Memory B cell (primary cell): ENCODE data around the gene TMEM131L.
"Not testable (repeated sequence)": the region's sequence is repeated elsewhere in the genome, so short reads cannot be mapped to it uniquely, and the experiment has no call there.

ENCODE experiments used
- ATAC-seq: fragments of 150-1000 bp; cut with Tn5 transposase; 2 replicates; pipeline ENCODE4 v1.10.0; 2021; ENCODE audit warnings: low read depth, mild to moderate bottlenecking, moderate library complexity
- DNase-seq, 2 donors: peaks; one replicate each; pipeline ENCODE4 v3.0.0; 2022; ENCODE audit warnings: low spot score in 2 of 2
- H3K27ac Mint-ChIP-seq: one replicate; pipeline ENCODE4 v1.8.0; 2022; ENCODE audit warnings: mild to moderate bottlenecking, moderate library complexity, mixed read lengths
- H3K27me3 Mint-ChIP-seq: one replicate; pipeline ENCODE4 v1.8.0; 2022; ENCODE audit warnings: mixed read lengths
- H3K36me3 Mint-ChIP-seq: one replicate; pipeline ENCODE4 v1.8.0; 2022; ENCODE audit warnings: mild to moderate bottlenecking, mixed read lengths
- H3K4me1 Mint-ChIP-seq: one replicate; pipeline ENCODE4 v1.8.0; 2022; ENCODE audit warnings: mixed read lengths
- H3K4me3 Mint-ChIP-seq: one replicate; pipeline ENCODE4 v1.8.0; 2022; ENCODE audit warnings: mild to moderate bottlenecking, moderate library complexity, mixed read lengths
- H3K9me3 Mint-ChIP-seq: one replicate; pipeline ENCODE4 v1.8.0; 2022; ENCODE audit warnings: mixed read lengths

Gene TMEM131L, protein sequence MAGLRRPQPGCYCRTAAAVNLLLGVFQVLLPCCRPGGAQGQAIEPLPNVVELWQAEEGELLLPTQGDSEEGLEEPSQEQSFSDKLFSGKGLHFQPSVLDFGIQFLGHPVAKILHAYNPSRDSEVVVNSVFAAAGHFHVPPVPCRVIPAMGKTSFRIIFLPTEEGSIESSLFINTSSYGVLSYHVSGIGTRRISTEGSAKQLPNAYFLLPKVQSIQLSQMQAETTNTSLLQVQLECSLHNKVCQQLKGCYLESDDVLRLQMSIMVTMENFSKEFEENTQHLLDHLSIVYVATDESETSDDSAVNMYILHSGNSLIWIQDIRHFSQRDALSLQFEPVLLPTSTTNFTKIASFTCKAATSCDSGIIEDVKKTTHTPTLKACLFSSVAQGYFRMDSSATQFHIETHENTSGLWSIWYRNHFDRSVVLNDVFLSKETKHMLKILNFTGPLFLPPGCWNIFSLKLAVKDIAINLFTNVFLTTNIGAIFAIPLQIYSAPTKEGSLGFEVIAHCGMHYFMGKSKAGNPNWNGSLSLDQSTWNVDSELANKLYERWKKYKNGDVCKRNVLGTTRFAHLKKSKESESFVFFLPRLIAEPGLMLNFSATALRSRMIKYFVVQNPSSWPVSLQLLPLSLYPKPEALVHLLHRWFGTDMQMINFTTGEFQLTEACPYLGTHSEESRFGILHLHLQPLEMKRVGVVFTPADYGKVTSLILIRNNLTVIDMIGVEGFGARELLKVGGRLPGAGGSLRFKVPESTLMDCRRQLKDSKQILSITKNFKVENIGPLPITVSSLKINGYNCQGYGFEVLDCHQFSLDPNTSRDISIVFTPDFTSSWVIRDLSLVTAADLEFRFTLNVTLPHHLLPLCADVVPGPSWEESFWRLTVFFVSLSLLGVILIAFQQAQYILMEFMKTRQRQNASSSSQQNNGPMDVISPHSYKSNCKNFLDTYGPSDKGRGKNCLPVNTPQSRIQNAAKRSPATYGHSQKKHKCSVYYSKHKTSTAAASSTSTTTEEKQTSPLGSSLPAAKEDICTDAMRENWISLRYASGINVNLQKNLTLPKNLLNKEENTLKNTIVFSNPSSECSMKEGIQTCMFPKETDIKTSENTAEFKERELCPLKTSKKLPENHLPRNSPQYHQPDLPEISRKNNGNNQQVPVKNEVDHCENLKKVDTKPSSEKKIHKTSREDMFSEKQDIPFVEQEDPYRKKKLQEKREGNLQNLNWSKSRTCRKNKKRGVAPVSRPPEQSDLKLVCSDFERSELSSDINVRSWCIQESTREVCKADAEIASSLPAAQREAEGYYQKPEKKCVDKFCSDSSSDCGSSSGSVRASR (N-terminal part only)

DNA sequence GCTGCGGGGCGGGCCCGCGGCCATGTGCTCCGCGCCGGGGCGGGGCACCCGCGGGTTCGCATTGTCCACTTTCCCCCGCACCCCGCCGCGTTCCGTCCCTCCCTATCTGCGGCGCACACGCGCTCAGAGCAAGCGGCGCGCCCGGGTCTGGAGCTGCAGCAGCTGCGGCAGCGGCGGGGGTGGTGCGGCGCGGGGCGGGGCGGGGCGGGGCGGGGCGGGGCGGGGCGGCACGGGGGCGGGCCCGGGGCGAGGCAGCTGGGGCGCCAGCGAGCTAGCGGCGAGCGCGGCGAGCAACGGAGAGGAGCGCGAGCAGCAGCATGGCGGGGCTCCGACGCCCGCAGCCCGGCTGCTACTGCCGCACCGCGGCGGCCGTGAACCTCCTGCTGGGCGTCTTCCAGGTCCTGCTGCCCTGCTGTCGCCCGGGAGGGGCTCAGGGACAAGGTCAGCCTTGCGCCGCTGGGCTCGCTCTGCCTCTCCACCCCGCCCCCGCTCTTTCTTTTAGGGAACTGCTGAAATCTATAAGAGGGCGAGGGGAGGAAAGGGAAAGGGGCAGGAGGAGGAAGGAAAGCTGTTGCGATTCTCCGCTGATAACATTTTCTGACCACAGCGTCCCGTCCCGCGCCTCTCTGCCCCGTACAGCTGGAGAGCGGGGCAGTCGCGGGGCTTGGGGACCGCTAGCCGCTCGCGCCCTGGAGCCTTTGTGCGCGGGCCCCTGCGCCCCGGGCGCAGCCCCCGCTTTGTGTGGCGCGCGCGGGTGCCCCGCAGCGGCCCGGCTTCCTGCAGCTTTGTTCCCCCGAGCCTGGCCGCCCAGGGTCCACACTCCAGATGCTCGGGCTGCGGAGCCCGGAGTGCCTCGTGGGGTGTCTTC lies at the start of gene TMEM131L:
TSS of gene TMEM131L (plus strand) at position 280 of the 868 bp plus-strand sequence. CDS start at position 318, 38 bp downstream.
- H3K4me1 Mint-ChIP-seq = peaks cover 35% of the 10 kb centered on the region

DNA sequence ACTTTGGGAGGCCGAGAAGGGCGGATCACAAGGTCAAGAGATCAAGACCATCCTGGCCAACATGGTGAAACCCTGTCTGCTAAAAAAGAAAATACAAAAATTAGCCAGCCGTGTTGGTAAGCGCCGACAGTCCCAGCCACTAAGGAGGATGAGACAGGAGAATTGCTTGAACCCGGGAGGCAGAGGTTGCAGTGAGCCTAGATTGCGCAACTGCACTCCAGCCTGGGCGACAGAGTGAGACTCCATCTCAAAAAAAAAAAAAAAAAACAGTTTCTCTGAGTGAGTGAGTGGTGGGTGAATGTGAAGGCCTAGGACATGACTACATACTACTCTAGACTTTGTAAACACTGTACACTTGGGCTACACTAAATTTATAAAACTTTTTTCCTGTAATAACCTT lies 49.7 kb upstream of the TMEM131L start:
- DNase-seq, H3K9me3 Mint-ChIP-seq, H3K4me1 Mint-ChIP-seq, H3K4me3 Mint-ChIP-seq, H3K27me3 Mint-ChIP-seq, ATAC-seq, H3K27ac Mint-ChIP-seq, H3K36me3 Mint-ChIP-seq: not testable (repeated sequence)

More for the DNA sequence above, at the start of gene TMEM131L:
- DNase-seq = peak; percentile 65 to 69
- H3K27me3 Mint-ChIP-seq = no peaks in the 10 kb centered on the region
- H3K9me3 Mint-ChIP-seq = no peaks in the 10 kb centered on the region
- peak; percentile 52 for ATAC-seq
- H3K4me3 Mint-ChIP-seq = peak within 1 kb of the TSS; percentile 95
- H3K36me3 Mint-ChIP-seq = peaks cover 8% of the 10 kb centered on the region
- peak within 1 kb of the TSS; percentile 90 for H3K27ac Mint-ChIP-seq

DNA sequence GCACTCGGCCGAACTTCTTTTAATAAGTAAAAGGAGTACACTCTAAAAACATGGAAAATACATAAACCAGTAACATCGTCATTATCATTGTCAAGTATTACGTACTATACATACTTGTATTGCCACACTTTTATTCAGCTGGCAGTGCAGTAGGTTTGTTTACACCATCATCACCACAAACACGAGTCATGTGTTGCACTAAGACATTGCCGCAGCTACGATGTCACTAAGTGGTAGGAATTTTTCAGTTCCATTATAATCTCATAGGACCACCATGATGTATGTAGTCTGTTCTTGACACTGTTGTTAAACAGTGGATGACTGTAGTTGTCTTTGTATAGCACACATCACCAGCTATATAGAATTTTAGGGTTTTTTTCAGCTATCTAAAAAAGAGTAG lies 48.0 kb upstream of the TMEM131L start:
- Mint-ChIP-seq H3K36me3 (no peaks in the 10 kb centered on the region), H3K4me1 (peaks cover 13% of the 10 kb centered on the region), H3K9me3 (no peaks in the 10 kb centered on the region), H3K4me3 (no peak overlapping the region), H3K27me3 (no peaks in the 10 kb centered on the region), H3K27ac (no peak overlapping the region)
- no peak for DNase-seq
- no peak for ATAC-seq

DNA sequence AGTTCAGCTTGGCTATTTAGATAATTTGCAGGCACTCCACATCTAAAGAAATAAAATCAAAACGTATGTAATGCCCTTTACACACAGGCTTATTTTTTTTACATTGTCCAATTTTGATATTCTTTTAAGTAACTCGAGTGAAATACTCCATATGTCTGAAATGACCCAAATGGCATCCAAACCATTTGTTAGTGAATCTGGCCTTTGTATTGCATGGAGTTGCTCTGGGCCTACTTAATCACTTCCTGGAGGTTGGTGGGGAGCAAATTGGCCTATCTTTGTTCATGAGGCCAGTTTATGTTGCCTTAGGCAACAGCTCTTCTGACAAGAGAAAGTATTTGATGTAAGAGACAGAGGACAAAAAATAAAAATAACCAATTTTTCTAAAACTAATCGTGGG lies 47.6 kb upstream of the TMEM131L start:
- Mint-ChIP-seq H3K27me3 (no peaks in the 10 kb centered on the region), H3K27ac (peak overlapping the region; percentile 65), H3K9me3 (no peaks in the 10 kb centered on the region), H3K4me1 (peaks cover 13% of the 10 kb centered on the region), H3K4me3 (no peak overlapping the region), H3K36me3 (no peaks in the 10 kb centered on the region)
- ATAC-seq (no peak), DNase-seq (no peak)

DNA sequence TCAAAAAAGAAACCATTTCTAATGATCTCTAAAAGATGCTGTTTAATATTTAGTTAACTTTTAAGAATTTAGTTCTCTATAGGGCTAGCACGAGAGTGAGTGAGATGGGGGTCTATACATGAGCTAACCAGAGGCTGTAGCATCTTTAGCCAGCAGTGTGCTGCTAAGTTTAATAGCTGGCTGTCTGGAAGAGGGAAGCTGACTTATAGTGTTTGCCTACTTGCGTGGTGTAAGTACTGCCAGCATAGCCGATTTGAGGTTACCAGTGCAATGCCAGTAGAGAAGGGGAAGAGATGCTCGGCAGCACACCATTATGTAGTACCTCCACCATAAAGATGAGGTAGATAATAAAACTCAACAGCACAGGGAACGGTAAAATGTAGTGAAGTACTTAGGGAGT lies 47.1 kb upstream of the TMEM131L start:
- no peaks in the 10 kb centered on the region for H3K27me3 Mint-ChIP-seq
- H3K4me3 Mint-ChIP-seq = no peak overlapping the region
- peak overlapping the region; percentile 65 for H3K27ac Mint-ChIP-seq
- no peak for DNase-seq
- no peaks in the 10 kb centered on the region for H3K36me3 Mint-ChIP-seq
- peak; percentile 38 for ATAC-seq
- peaks cover 13% of the 10 kb centered on the region for H3K4me1 Mint-ChIP-seq
- no peaks in the 10 kb centered on the region for H3K9me3 Mint-ChIP-seq

DNA sequence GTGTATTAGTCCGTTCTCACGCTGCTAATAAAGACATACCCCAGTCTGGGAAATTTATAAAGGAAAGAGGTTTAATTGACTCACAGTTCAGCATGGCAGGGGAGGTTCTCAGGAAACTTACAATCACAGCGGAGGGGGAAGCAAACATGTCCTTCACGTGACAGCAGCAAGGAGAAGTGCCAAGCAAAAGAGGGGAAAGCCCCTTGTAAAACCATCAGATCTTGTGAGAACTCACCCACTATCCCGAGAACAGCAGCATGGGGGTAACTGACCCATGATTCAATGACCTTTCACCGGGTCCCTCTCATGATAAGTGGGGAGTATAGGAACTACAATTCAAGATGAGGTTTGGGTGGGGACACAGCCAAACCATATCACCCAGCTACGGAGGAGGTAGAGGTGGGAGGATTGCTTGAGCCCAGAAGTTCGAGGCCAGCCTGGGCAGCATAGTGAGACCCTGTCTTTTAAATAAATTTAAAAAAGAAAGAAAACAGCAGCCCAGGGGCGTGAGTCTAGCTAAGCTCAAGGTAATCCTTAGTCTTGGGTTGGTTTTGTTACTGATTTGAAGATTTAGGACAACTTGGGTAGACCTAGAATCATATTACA lies 46.4 kb upstream of the TMEM131L start:
- peaks cover 13% of the 10 kb centered on the region for H3K4me1 Mint-ChIP-seq
- ATAC-seq (peak; percentile 68), DNase-seq (no peak)
- peak overlapping the region; percentile 65 for H3K27ac Mint-ChIP-seq
- no peak overlapping the region for H3K4me3 Mint-ChIP-seq
- no peaks in the 10 kb centered on the region for H3K27me3 Mint-ChIP-seq
- no peaks in the 10 kb centered on the region for H3K36me3 Mint-ChIP-seq
- no peaks in the 10 kb centered on the region for H3K9me3 Mint-ChIP-seq

DNA sequence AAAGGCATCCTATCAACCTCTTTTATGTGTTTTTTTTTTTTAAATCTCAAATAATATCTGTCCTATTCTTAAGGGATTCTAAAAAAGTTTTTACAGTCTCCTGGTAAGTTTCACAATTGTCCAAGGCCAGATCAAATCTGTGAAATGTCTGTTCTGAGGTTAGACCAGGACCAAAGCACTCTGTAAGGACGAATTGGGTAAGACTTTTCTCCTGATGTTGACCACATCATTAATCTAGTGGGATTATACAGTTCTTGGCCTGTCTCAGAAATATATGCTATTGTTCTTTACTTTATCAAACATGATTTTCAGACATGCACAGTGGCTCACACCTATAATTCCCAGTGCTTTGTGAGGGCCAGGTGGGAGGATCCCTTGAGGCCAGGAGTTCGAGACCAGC lies 45.8 kb upstream of the TMEM131L start:
- ATAC-seq = no peak
- peaks cover 13% of the 10 kb centered on the region for H3K4me1 Mint-ChIP-seq
- no peaks in the 10 kb centered on the region for H3K9me3 Mint-ChIP-seq
- no peak for DNase-seq
- H3K4me3 Mint-ChIP-seq = no peak overlapping the region
- no peaks in the 10 kb centered on the region for H3K27me3 Mint-ChIP-seq
- H3K36me3 Mint-ChIP-seq = no peaks in the 10 kb centered on the region
- H3K27ac Mint-ChIP-seq = no peak overlapping the region

DNA sequence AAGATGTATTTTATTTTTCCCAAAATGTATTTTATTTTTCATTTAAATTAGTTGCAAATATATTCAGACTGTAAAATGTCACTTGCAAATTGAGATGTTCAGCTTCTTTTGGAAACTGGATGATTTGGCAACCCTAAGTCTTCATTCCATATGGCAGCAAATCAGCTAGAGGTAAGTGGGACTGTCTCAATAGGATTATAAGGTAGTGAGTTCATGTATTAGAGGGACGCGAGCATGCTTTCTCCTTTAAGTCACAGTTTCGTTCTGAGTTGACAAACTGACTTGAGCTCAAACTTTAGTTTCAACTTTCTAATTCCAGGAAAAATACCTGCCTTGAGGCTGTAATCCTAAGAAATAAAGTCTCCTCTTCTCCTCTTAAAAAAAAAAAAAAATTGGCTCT lies 44.2 kb upstream of the TMEM131L start:
- no peaks in the 10 kb centered on the region for H3K36me3 Mint-ChIP-seq
- DNase-seq = no peak
- H3K4me3 Mint-ChIP-seq = no peak overlapping the region
- peaks cover 19% of the 10 kb centered on the region for H3K4me1 Mint-ChIP-seq
- no peaks in the 10 kb centered on the region for H3K27me3 Mint-ChIP-seq
- H3K9me3 Mint-ChIP-seq = no peaks in the 10 kb centered on the region
- no peak overlapping the region for H3K27ac Mint-ChIP-seq
- no peak for ATAC-seq

DNA sequence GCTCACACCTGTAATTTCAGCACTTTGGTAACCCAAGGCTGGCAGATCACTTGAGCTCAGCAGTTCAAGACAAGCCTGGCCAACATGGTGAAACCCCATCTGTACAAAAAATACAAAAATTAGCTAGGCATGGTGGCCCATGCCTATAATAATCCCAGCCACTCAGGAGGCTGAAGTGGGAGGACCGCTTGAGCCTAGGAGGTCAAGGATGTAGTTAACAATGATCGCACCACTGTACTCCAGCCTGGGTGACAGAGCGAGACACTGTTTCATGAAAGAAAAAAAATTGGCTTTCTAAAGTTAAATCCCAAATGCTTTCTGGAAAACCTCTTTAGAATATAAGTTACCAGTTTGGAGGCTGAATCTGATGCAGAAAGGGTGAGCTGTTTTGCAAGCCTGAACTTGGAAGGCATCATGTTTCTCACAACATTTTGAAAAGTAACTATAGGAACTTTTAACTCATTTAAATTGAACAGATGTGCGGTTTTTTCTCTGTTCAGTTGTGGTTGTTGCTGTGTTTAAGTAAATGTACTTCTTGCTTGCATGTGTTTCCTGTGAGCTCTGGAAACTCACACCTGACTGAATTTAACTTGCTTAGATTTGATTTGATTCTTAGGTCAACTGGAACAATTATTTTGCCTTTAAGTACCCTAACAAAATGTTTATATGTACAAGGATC lies 39.8 kb upstream of the TMEM131L start:
- Mint-ChIP-seq H3K4me1 (peaks cover 37% of the 10 kb centered on the region), H3K27ac (peak overlapping the region; percentile 70), H3K4me3 (peak overlapping the region; percentile 37), H3K27me3 (no peaks in the 10 kb centered on the region), H3K36me3 (no peaks in the 10 kb centered on the region), H3K9me3 (no peaks in the 10 kb centered on the region)
- DNase-seq (no peak), ATAC-seq (peak; percentile 88)

DNA sequence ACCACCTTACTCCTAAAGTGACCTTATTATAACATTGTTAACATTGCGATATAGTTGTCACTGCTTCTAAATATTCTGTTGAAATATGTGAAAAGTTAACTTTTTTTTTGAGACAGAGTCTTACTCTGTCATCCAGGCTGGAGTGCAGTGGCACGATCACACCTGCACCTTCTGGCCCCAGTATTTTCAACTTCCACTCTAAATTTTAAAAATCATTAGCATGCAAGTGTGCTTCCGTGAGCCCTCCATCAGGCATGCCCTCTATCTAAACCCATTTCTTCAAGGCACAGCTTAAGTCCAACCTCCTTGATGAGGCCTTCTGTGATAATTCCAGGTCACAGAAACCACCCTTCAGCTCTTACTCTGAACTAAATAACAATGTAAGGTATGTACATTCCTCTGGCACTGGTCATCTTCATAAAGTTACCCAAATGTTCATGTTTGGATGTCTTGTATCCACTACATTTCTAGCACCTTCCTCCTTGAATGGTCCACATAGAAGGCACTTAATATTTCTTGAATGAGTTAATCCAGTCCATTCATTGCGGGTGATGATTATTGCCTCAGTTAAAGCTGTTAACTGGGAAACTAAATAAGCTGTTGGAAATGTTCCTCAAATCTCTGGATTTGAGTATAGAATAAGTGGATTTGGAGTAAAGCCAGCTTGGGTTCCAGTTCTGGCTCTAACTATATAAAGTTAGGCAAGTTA lies 38.6 kb upstream of the TMEM131L start:
- DNase-seq (no peak), ATAC-seq (peak; percentile 52)
- Mint-ChIP-seq H3K27ac (no peak overlapping the region), H3K4me3 (peak overlapping the region; percentile 56), H3K36me3 (no peaks in the 10 kb centered on the region), H3K27me3 (no peaks in the 10 kb centered on the region), H3K4me1 (peaks cover 34% of the 10 kb centered on the region), H3K9me3 (no peaks in the 10 kb centered on the region)

DNA sequence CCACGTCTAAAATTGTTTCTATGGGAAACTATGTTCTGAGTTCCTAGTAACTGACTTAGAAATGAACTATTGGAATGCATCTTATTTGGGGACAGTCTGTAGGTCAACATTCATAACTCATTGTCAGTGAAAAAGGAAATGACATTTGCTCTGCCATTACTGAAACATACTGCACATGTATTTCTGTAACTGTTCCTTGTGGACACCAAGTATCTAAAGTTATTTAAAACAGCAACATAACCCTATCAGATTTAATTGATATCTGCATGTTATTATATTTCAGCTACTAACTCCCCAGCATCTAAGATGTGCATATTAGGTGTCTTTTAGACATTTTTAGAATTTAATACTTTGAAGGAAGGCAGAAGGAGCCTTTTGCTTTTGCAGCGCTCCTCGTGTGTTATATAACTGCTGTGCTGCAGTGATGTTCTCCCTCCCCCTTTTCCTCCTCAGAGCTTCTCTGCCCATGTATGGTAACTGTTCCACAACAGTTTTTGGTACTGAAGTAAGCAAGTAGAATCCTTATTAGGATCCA lies 37.2 kb upstream of the TMEM131L start:
- no peaks in the 10 kb centered on the region for H3K27me3 Mint-ChIP-seq
- H3K36me3 Mint-ChIP-seq = no peaks in the 10 kb centered on the region
- peaks cover 42% of the 10 kb centered on the region for H3K4me1 Mint-ChIP-seq
- no peak overlapping the region for H3K4me3 Mint-ChIP-seq
- no peaks in the 10 kb centered on the region for H3K9me3 Mint-ChIP-seq
- ATAC-seq (no peak), DNase-seq (no peak)
- H3K27ac Mint-ChIP-seq = no peak overlapping the region
